Left hindlimb (tissue), 1 donor: ENCODE measurements around the gene AADAC.
"Not testable (repeated sequence)": the region's sequence is repeated elsewhere in the genome, so short reads cannot be mapped to it uniquely, and the experiment has no call there.

ENCODE experiments used
- DNase-seq: peaks from one replicate; pipeline ENCODE4 v3.0.0-alpha.2; 2018

AADAC gene

GRCh38 chr3:151800431-151800830 is 13.5 kb upstream of the AADAC start:
- no peak for DNase-seq

- DNase-seq, result no peak
Observed at GRCh38 chr3:151804267-151804666, 9.6 kb upstream of the AADAC start.

- no peak for DNase-seq
Observed at GRCh38 chr3:151806838-151807237, 7.1 kb upstream of the AADAC start.

GRCh38 chr3:151808926-151809325 is 5.0 kb upstream of the AADAC start:
- DNase-seq, result not testable (repeated sequence)

- DNase-seq, result no peak
Observed at GRCh38 chr3:151811474-151811873, 2.4 kb upstream of the AADAC start.

GRCh38 chr3:151814588-151814987 is 672 bp downstream of the AADAC start:
- DNase-seq, result no peak

- no peak for DNase-seq
Observed at GRCh38 chr3:151816091-151816604, 2.2 kb downstream of the AADAC start.

- DNase-seq, result no peak
Observed at GRCh38 chr3:151817473-151817872, 3.6 kb downstream of the AADAC start.

- no peak for DNase-seq
Observed at GRCh38 chr3:151818361-151818760, 4.4 kb downstream of the AADAC start.

GRCh38 chr3:151819910-151820309 is 6.0 kb downstream of the AADAC start:
- DNase-seq, result no peak

- DNase-seq, result no peak
Observed at GRCh38 chr3:151827816-151828215, 13.9 kb downstream of the AADAC start.

GRCh38 chr3:151835751-151836525 is 22.0 kb downstream of the AADAC start:
- no peak for DNase-seq

GRCh38 chr3:151837057-151837456 is 23.1 kb downstream of the AADAC start:
- DNase-seq, result no peak

GRCh38 chr3:151838574-151839312 is 24.8 kb downstream of the AADAC start:
- peak; percentile 38 for DNase-seq

- DNase-seq, result no peak
Observed at GRCh38 chr3:151839313-151839631, 25.4 kb downstream of the AADAC start.

GRCh38 chr3:151841801-151842200 is 27.9 kb downstream of the AADAC start:
- no peak for DNase-seq

- DNase-seq, result no peak
Observed at GRCh38 chr3:151843275-151843674, 29.4 kb downstream of the AADAC start.

GRCh38 chr3:151845306-151845905 is 31.5 kb downstream of the AADAC start:
- no peak for DNase-seq

- DNase-seq, result not testable (repeated sequence)
Observed at GRCh38 chr3:151850065-151850464, 36.1 kb downstream of the AADAC start.

- no peak for DNase-seq
Observed at GRCh38 chr3:151852074-151852811, 38.3 kb downstream of the AADAC start.

- no peak for DNase-seq
Observed at GRCh38 chr3:151856118-151856517, 42.2 kb downstream of the AADAC start.

GRCh38 chr3:151856641-151857040 is 42.7 kb downstream of the AADAC start:
- no peak for DNase-seq

GRCh38 chr3:151859233-151859673 is 45.3 kb downstream of the AADAC start:
- no peak for DNase-seq
